Keratinocyte (primary cell): ENCODE data around the gene SPHK1. TPM values are rescaled to one million over a fixed set of nuclear protein-coding genes. Genes with fewer than 3 reads are reported as not detected.

Experiments used
- DNase-seq: peaks from one replicate; pipeline ENCODE4 v3.0.0-alpha.2; 2011; ENCODE audit warnings: low read depth, missing footprints, low spot score
- FAIRE-seq: peaks from 2 replicates; lab custom pipeline; 2011; peaks lifted over from hg19 to GRCh38; lab: Jason Lieb, UNC
- H2AFZ ChIP-seq: 2 replicates; pipeline ENCODE4 v1.6.0; 2012; ENCODE audit warnings: low read length, control low read depth, inconsistent platforms; ENCODE audit not compliant: control insufficient read depth
- H3K27ac ChIP-seq: 2 replicates; pipeline ENCODE4 v1.5.1; 2011; ENCODE audit warnings: low read length; ENCODE audit not compliant: control insufficient read depth, insufficient read depth
- H3K27me3 ChIP-seq: 3 replicates; pipeline ENCODE4 v1.6.0; 2011; ENCODE audit warnings: low read length; ENCODE audit not compliant: control insufficient read depth, insufficient read depth; ENCODE audit errors: extremely low read depth
- H3K36me3 ChIP-seq, 2 experiments: 2 replicates in 1 of 2; 3 replicates in 1 of 2; pipeline ENCODE4 v1.5.1; 2011; ENCODE audit warnings: low read length in 2 of 2, mild to moderate bottlenecking in 1 of 2; ENCODE audit not compliant: control insufficient read depth in 2 of 2, insufficient read depth in 2 of 2; ENCODE audit errors: extremely low read depth in 1 of 2
- H3K4me1 ChIP-seq: 3 replicates; pipeline ENCODE4 v1.5.1; 2011; ENCODE audit warnings: low read length; ENCODE audit not compliant: control insufficient read depth, insufficient read depth; ENCODE audit errors: extremely low read depth
- H3K4me2 ChIP-seq: 3 replicates; pipeline ENCODE4 v1.6.0; 2011; ENCODE audit warnings: low read depth, low read length; ENCODE audit not compliant: control insufficient read depth, insufficient read depth; ENCODE audit errors: extremely low read depth
- H3K4me3 ChIP-seq, 3 experiments: fragments of 200-600 bp in 1 of 3; sonication (generic) in 1 of 3; 2 replicates in 2 of 3; 3 replicates in 1 of 3; pipeline ENCODE4 v1.5.1; 2011 to 2016; ENCODE audit warnings: low read length in 3 of 3, mild to moderate bottlenecking in 3 of 3, control low read depth in 2 of 3, inconsistent platforms in 1 of 3, low read depth in 1 of 3, mixed read lengths in 1 of 3, mixed run types in 1 of 3, moderate library complexity in 1 of 3; ENCODE audit not compliant: control insufficient read depth in 2 of 3, insufficient read depth in 2 of 3; ENCODE audit errors: extremely low read depth in 1 of 3
- H3K79me2 ChIP-seq: 2 replicates; pipeline ENCODE4 v1.6.0; 2012; ENCODE audit warnings: low read length; ENCODE audit not compliant: control insufficient read depth, insufficient read depth
- H3K9ac ChIP-seq: 3 replicates; pipeline ENCODE4 v1.6.0; 2011; ENCODE audit warnings: low read length; ENCODE audit not compliant: control insufficient read depth, insufficient read depth; ENCODE audit errors: extremely low read depth
- H3K9me1 ChIP-seq: 3 replicates; pipeline ENCODE4 v1.6.0; 2011; ENCODE audit warnings: low read length; ENCODE audit not compliant: control insufficient read depth, insufficient read depth; ENCODE audit errors: extremely low read depth
- H3K9me3 ChIP-seq: 2 replicates; pipeline ENCODE4 v1.5.1; 2012; ENCODE audit warnings: low read depth, low read length; ENCODE audit not compliant: control insufficient read depth
- H4K20me1 ChIP-seq: 3 replicates; pipeline ENCODE4 v1.6.0; 2011; ENCODE audit warnings: low read length; ENCODE audit not compliant: control insufficient read depth, insufficient read depth; ENCODE audit errors: extremely low read depth
- CTCF ChIP-seq, 3 experiments: IDR thresholded peaks in 1 of 3; conservative IDR thresholded peaks in 1 of 3; optimal IDR thresholded peaks in 1 of 3; 2 replicates in 2 of 3; 3 replicates in 1 of 3; pipeline versions ENCODE3 to v1.5.1; 2011; ENCODE audit warnings: low read length in 3 of 3, mild to moderate bottlenecking in 3 of 3, moderate library complexity in 2 of 3, control low read depth in 1 of 3, inconsistent platforms in 1 of 3; ENCODE audit not compliant: insufficient read depth in 2 of 3; ENCODE audit errors: extremely low read depth in 1 of 3
- EZH2 ChIP-seq: IDR thresholded peaks from one replicate; pipeline ENCODE4 v1.6.1; 2012; ENCODE audit warnings: inconsistent platforms, mild to moderate bottlenecking, low read length, moderate library complexity
- dilution Hi-C: fragments of 300-500 bp; cut with MboI; formaldehyde crosslinking; loops from one replicate; pipeline ENCODE4 v1.7.0; 2020; ENCODE audit warnings: low sequenced_read_pairs; ENCODE audit not compliant: extremely low pct_ligation_motif_present
- polyA plus RNA-seq, 5 experiments: library from polyadenylated mRNA; depleted of rRNA in 3 of 5; stranded (reverse) in 3 of 5; stranded (forward) in 1 of 5; unstranded in 1 of 5; fragments of >200 nt; gene quantifications; 1 replicate in 1 of 5; 2 replicates in 3 of 5; 3 replicates in 1 of 5; pipeline versions ENCODE4 v1.2.1 to v1.2.3, GENCODE V29; 2011 to 2012; ENCODE audit warnings: missing spikeins in 2 of 5, low read depth in 1 of 5, low replicate concordance in 1 of 5

The SPHK1 gene
- polyA plus RNA-seq, 1 donor (not counting 4 experiments of a cell fraction or from before 2014, with no cell fraction given) = 50.2 TPM

GRCh38 chr17:76367642-76368041 is 16.8 kb upstream of the SPHK1 start:
- Histone ChIP-seq H3K9me3 (no peaks in the 10 kb centered on the region), H4K20me1 (no peaks in the 10 kb centered on the region), H3K79me2 (no peaks in the 10 kb centered on the region), H3K27me3 (no peaks in the 10 kb centered on the region), H2AFZ (no peak overlapping the region), H3K4me1 (peaks cover 29% of the 10 kb centered on the region), H3K36me3 (no peaks in the 10 kb centered on the region), H3K4me2 (no peak overlapping the region), H3K9ac (no peak overlapping the region), H3K4me3 (no peak overlapping the region), H3K9me1 (no peaks in the 10 kb centered on the region), H3K27ac (no peak overlapping the region)
- no peak for TF ChIP-seq EZH2
- TF ChIP-seq CTCF (optimal IDR thresholded peaks at IDR 0.05 in 1 of 3, IDR thresholded peaks at IDR 0.05 in 1 of 3, conservative IDR thresholded peaks at IDR 0.05 in 1 of 3; ENCODE audit: extremely low read depth in 1 of 3, insufficient read depth in 2 of 3, low read length in 3 of 3) = no peak
- FAIRE-seq (no peak), DNase-seq (no peak)
- dilution Hi-C loops = no loop called here

- peaks cover 36% of the 10 kb centered on the region for H3K4me1 ChIP-seq
- TF ChIP-seq CTCF (optimal IDR thresholded peaks at IDR 0.05 in 1 of 3, IDR thresholded peaks at IDR 0.05 in 1 of 3, conservative IDR thresholded peaks at IDR 0.05 in 1 of 3; ENCODE audit: extremely low read depth in 1 of 3, insufficient read depth in 2 of 3, low read length in 3 of 3) (no peak), EZH2 (no peak)
- H2AFZ ChIP-seq = no peak overlapping the region
- no peaks in the 10 kb centered on the region for H3K36me3 ChIP-seq
- no peaks in the 10 kb centered on the region for H3K79me2 ChIP-seq
- H3K4me3 ChIP-seq = no peak overlapping the region
- DNase-seq = no peak
- H3K9me3 ChIP-seq = no peaks in the 10 kb centered on the region
- dilution Hi-C loops = no loop called here
- no peaks in the 10 kb centered on the region for H3K9me1 ChIP-seq
- no peak for FAIRE-seq
- no peak overlapping the region for H3K9ac ChIP-seq
- no peaks in the 10 kb centered on the region for H4K20me1 ChIP-seq
- no peak overlapping the region for H3K27ac ChIP-seq
- H3K27me3 ChIP-seq = no peaks in the 10 kb centered on the region
- H3K4me2 ChIP-seq = no peak overlapping the region
These were observed 15.9 kb upstream of the SPHK1 start for GRCh38 chr17:76368545-76368944.
